Mucosa of descending colon (tissue), 3 donors: ENCODE results near the gene ROBO1. TPM values are rescaled to one million over a fixed set of nuclear protein-coding genes. Genes with fewer than 3 reads are reported as not detected.

Experiments
- ATAC-seq: fragments of 200-7000 bp; cut with Tn5 transposase; one replicate; pipeline ENCODE4 v1.9.1; 2020; ENCODE audit warnings: mild to moderate bottlenecking, moderate library complexity
- DNase-seq, 3 donors: peaks; one replicate each; pipeline ENCODE4 v3.0.0-alpha.2; 2020
- H3K36me3 ChIP-seq: fragments of 200-600 bp; one replicate; pipeline ENCODE4 v1.8.0; 2021; ENCODE audit warnings: low read depth, mild to moderate bottlenecking
- H3K4me1 ChIP-seq: fragments of 200-600 bp; one replicate; pipeline ENCODE4 v1.8.0; 2021; ENCODE audit warnings: low read depth, mild to moderate bottlenecking
- H3K4me3 ChIP-seq: fragments of 200-600 bp; one replicate; pipeline ENCODE4 v1.8.0; 2021; ENCODE audit warnings: mild to moderate bottlenecking
- H3K9me3 ChIP-seq: fragments of 200-600 bp; one replicate; pipeline ENCODE4 v1.8.0; 2021; ENCODE audit warnings: mild to moderate bottlenecking
- intact Hi-C, 2 donors: fragments of 100-400 bp; cut with DNase I in 1 of 2; cut with micrococcal nuclease in 1 of 2; formaldehyde crosslinking; loops; one replicate each; pipeline versions ENCODE4 v1.11.0 to v1.11.1; 2022; cut with DNase I, micrococcal nuclease
- total RNA-seq, 3 donors: library from RNA; stranded (reverse); fragmentation: NEBNext Ultra II Directional in 2 of 3; extraction: Animal tissue kit (Norgen Biotek cat#: 25700) in 2 of 3; gene quantifications; one replicate each; pipeline versions ENCODE4 v1.2.1 to v1.2.4, GENCODE V29; 2021 to 2023
- TF ChIP-seq, protein P1 (sequence below): fragments of 200-600 bp; IDR thresholded peaks from one replicate; pipeline ENCODE4 v1.8.0; 2022; ENCODE audit warnings: antibody characterized with exemption, mild to moderate bottlenecking
- donor health status: DM: no; HTN: no; CAD: no; lungs with moderate emphysema.
- donor health status: DM: no; HTN: no; CAD: no.
- donor health status: DM: no; HTN: yes; CAD: no.

Gene ROBO1
- total RNA-seq, 3 donors from 2014 or later, result 4.3 to 22.7 (median 10.1) TPM

DNA sequence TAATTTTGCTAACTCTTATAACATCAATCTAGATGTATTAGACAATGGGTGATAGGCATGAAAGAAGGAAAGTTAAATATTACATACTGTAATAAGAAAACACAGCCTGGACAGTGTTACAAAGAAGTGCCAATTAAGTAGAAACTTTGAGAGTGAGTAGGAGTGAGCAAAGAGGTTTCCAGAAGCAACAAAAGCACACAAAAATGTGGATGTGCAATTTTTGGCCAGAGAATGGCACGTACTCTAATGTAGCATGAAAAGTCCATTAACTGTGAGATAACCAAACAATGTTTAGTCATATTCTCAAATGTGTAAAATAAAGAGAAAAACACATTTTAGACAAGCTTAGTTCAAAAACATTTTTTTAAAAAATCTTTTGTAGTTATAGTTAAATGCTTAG lies 567.3 kb downstream of the ROBO1 start:
- Histone ChIP-seq H3K4me3 (no peak overlapping the region), H3K36me3 (no peaks in the 10 kb centered on the region), H3K9me3 (no peaks in the 10 kb centered on the region), H3K4me1 (no peaks in the 10 kb centered on the region)
- TF ChIP-seq, protein P1, sequence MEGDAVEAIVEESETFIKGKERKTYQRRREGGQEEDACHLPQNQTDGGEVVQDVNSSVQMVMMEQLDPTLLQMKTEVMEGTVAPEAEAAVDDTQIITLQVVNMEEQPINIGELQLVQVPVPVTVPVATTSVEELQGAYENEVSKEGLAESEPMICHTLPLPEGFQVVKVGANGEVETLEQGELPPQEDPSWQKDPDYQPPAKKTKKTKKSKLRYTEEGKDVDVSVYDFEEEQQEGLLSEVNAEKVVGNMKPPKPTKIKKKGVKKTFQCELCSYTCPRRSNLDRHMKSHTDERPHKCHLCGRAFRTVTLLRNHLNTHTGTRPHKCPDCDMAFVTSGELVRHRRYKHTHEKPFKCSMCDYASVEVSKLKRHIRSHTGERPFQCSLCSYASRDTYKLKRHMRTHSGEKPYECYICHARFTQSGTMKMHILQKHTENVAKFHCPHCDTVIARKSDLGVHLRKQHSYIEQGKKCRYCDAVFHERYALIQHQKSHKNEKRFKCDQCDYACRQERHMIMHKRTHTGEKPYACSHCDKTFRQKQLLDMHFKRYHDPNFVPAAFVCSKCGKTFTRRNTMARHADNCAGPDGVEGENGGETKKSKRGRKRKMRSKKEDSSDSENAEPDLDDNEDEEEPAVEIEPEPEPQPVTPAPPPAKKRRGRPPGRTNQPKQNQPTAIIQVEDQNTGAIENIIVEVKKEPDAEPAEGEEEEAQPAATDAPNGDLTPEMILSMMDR, result no peak
- no peak for ATAC-seq
- DNase-seq, result no peak
- intact Hi-C loops, result no loop called here

DNA sequence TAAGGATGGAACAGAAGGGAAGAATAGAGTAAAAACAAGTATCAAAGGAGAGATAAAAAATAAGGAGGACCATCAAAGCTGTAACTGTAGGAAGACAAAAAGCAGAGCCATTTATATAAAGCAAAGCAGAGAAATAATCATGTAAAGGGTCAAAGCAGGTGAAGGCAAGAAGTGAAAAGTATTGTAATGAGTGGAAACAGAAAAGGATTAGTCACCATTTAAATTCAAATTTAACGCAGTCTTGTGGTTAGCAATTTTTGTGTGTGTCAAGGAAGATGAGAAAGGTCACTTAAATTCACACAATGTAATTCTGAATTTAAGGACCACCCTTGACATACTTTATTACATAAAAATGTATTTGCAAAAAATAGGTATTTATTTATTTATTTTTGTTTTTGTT lies 567.8 kb downstream of the ROBO1 start:
- no peaks in the 10 kb centered on the region for H3K36me3 ChIP-seq
- no peak for ATAC-seq
- H3K4me1 ChIP-seq, result no peaks in the 10 kb centered on the region
- intact Hi-C loops, result no loop called here
- no peaks in the 10 kb centered on the region for H3K9me3 ChIP-seq
- no peak for DNase-seq
- TF ChIP-seq, protein P1, result no peak
- H3K4me3 ChIP-seq, result no peak overlapping the region

DNA sequence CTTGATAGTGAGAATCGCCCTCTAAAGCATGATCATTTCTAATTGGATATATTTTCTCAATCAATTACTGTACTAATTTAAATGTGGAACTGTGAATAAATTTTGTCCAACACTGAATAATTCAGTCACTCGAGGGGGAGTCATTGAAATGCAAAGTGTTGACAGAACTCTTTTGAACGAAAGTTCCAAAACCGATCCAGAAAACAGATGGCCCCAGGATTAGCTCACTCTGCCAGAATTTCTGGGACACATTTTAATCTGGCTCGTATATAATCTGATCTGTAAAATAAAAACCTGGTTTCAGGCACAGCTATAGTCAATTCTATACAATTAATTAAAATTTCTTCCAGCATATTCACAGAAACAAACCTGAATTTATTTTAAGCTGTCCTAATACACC lies 580.4 kb downstream of the ROBO1 start:
- intact Hi-C loops, result loop anchor here in 1 of 2 donors (5.0 kb wide), 1 partner anchor 120 kb away; no protein-coding TSS in a partner anchor
- TF ChIP-seq, protein P1, result no peak

DNA sequence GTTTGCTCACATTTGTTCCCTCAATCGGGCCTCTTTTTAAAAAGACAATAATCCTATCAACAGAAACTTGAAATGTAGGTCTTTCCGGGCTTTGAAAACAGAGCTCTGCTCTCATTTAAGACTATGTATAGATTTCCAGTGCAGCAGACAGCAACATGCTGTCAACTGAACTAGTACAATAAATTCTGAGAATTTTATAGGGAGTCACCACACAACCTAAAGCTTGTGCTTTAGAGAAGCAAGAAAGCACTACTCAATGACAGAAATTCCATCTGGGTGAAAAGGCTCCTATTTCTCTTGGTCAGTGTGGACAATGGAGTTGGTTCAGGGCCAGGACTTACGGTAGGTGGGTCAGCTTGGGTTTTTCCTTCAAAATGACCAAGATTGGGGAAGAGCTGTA lies 583.5 kb downstream of the ROBO1 start:
- TF ChIP-seq, protein P1, result no peak
- DNase-seq (no peak), ATAC-seq (no peak)
- intact Hi-C loops, result no loop called here
- Histone ChIP-seq H3K4me3 (no peak overlapping the region), H3K36me3 (no peaks in the 10 kb centered on the region), H3K4me1 (no peaks in the 10 kb centered on the region), H3K9me3 (no peaks in the 10 kb centered on the region)

More for the DNA sequence above, 580.4 kb downstream of the ROBO1 start:
- H3K4me3 ChIP-seq, result no peak overlapping the region
- DNase-seq (no peak), ATAC-seq (no peak)
- H3K9me3 ChIP-seq, result no peaks in the 10 kb centered on the region
- H3K4me1 ChIP-seq, result no peaks in the 10 kb centered on the region
- no peaks in the 10 kb centered on the region for H3K36me3 ChIP-seq

DNA sequence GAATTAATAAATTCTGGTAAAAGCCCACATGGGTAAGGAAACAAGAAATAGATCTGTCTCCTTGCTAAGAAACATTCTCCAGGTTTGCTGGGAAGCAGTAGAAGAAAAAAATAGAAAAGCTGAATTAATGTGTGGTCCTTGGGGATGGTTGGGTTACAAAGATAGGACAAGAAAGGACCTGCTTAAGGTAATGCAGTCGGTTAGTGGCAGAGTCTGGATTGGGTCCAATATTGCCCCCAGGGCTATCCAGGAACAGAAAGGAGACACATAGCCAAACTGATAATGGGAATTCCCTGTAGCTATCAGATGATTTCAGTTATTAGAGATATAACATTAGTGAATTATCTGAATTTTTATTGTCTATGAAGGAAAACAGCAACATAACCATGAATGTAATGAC lies 584.3 kb downstream of the ROBO1 start:
- ATAC-seq (no peak), DNase-seq (no peak)
- TF ChIP-seq, protein P1, result no peak

More for the DNA sequence above, 584.3 kb downstream of the ROBO1 start:
- H3K4me1 ChIP-seq, result no peaks in the 10 kb centered on the region
- H3K4me3 ChIP-seq, result no peak overlapping the region
- no peaks in the 10 kb centered on the region for H3K9me3 ChIP-seq
- H3K36me3 ChIP-seq, result no peaks in the 10 kb centered on the region
- intact Hi-C loops, result no loop called here
